Vagina (tissue), 2 donors: ENCODE results near the gene UBE3A. TPM values are rescaled to one million over a fixed set of nuclear protein-coding genes. Genes with fewer than 3 reads are reported as not detected.

Source experiments
- DNase-seq, 2 donors: peaks; one replicate each; pipeline ENCODE4 v3.0.0-alpha.2; 2017; ENCODE audit errors: extremely low spot score in 2 of 2
- H3K27ac ChIP-seq: fragments of 200-600 bp; sonication (generic); one replicate; pipeline ENCODE4 v1.5.1; 2019
- H3K27me3 ChIP-seq: fragments of 200-600 bp; sonication (generic); one replicate; pipeline ENCODE4 v1.5.1; 2019
- H3K36me3 ChIP-seq, 2 donors: fragments of 200-600 bp; sonication (generic); one replicate each; pipeline ENCODE4 v1.5.1; 2017 to 2019
- H3K4me1 ChIP-seq: fragments of 200-600 bp; sonication (generic); one replicate; pipeline ENCODE4 v1.5.1; 2019
- H3K4me3 ChIP-seq, 2 donors: fragments of 200-600 bp; sonication (generic); 1 replicate in 1 of 2; 2 replicates in 1 of 2; pipeline ENCODE4 v1.5.1; 2016 to 2019
- H3K9me3 ChIP-seq: fragments of 200-600 bp; sonication (generic); one replicate; pipeline ENCODE4 v1.5.1; 2019
- POLR2A ChIP-seq, 2 donors: fragments of 450-650 bp; IDR thresholded peaks; one replicate each; pipeline ENCODE4 v1.6.1; 2017; ENCODE audit warnings: antibody characterized with exemption in 2 of 2, mild to moderate bottlenecking in 2 of 2, moderate library complexity in 2 of 2
- POLR2AphosphoS5 ChIP-seq, 2 donors: sonication (generic); formaldehyde crosslinking; IDR thresholded peaks; one replicate each; pipeline ENCODE4 v1.9.0; 2017; ENCODE audit warnings: antibody characterized with exemption in 2 of 2, mild to moderate bottlenecking in 2 of 2, low read depth in 1 of 2; ENCODE audit not compliant: insufficient read depth in 1 of 2
- intact Hi-C: fragments of 100-400 bp; cut with DNase I; formaldehyde crosslinking; loops from one replicate; pipeline ENCODE4 v1.15.1; 2023
- total RNA-seq: library from RNA; depleted of rRNA; stranded (reverse); fragments of >200 nt; gene quantifications from one replicate; pipeline ENCODE4 v1.2.3, GENCODE V29; 2016
- TF ChIP-seq, protein P1 (sequence below), 3 experiments: fragments of 450-650 bp in 2 of 3; fragments of 200-600 bp in 1 of 3; sonication (generic) in 1 of 3; IDR thresholded peaks; one replicate each; pipeline ENCODE4 v1.5.1; 2017 to 2019; ENCODE audit warnings: antibody characterized with exemption in 3 of 3, mild to moderate bottlenecking in 2 of 3, moderate library complexity in 2 of 3

The UBE3A gene
- total RNA-seq, 1 donor from 2014 or later, result 71.9 TPM

DNA sequence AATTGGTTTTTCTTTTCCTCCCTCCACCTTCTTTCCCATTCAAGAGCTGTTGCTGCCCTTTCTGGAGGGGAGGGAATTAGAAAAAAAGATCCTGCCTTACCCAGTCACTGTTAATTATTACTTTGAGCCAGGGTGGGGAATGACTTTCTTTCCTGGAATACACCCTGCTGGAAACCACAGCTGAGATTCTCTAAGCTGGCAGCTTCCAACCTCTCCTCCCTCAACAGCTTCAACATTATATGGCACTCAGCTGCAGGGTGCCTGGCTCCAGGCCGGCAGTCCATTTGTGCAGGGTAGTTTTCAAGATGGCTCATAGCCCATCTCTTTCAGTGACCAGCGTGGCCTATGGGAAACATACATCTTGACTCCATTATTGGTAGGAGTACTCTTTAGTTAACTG is 105.8 kb downstream of the UBE3A start:
- H3K9me3 ChIP-seq, result no peaks in the 10 kb centered on the region
- no peak for DNase-seq
- intact Hi-C loops, result no loop called here
- H3K27ac ChIP-seq, result no peak overlapping the region
- H3K4me3 ChIP-seq, result no peak overlapping the region
- TF ChIP-seq POLR2A (IDR thresholded peaks at IDR 0.05) (no peak), POLR2AphosphoS5 (IDR thresholded peaks at IDR 0.05; ENCODE audit: insufficient read depth in 1 of 2, low read depth in 1 of 2) (no peak)
- TF ChIP-seq, protein P1, sequence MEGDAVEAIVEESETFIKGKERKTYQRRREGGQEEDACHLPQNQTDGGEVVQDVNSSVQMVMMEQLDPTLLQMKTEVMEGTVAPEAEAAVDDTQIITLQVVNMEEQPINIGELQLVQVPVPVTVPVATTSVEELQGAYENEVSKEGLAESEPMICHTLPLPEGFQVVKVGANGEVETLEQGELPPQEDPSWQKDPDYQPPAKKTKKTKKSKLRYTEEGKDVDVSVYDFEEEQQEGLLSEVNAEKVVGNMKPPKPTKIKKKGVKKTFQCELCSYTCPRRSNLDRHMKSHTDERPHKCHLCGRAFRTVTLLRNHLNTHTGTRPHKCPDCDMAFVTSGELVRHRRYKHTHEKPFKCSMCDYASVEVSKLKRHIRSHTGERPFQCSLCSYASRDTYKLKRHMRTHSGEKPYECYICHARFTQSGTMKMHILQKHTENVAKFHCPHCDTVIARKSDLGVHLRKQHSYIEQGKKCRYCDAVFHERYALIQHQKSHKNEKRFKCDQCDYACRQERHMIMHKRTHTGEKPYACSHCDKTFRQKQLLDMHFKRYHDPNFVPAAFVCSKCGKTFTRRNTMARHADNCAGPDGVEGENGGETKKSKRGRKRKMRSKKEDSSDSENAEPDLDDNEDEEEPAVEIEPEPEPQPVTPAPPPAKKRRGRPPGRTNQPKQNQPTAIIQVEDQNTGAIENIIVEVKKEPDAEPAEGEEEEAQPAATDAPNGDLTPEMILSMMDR (IDR thresholded peaks at IDR 0.05), result no peak
- peaks cover 0 to 7% of the 10 kb centered on the region in 2 donors for H3K36me3 ChIP-seq
- no peaks in the 10 kb centered on the region for H3K4me1 ChIP-seq
- no peaks in the 10 kb centered on the region for H3K27me3 ChIP-seq

DNA sequence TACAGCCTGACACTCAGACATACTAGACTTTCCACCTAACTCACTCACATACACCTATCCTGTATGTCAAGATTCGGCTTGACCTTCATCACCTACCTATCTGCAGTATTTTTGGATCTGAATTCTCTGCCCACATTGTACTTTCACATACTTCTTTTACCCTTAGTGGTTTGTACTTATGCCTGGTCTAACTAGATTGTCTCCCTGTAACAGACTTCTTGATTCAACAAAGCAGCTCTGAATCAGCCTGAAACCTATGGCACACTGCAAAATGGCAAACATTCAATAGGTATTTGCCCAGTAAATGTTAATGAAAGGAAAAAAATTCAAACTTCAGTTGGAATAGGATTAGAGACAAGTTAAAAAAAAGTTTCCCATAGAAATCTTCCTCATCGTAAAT is 106.5 kb downstream of the UBE3A start:
- H3K9me3 ChIP-seq, result no peaks in the 10 kb centered on the region
- TF ChIP-seq, protein P1 (IDR thresholded peaks at IDR 0.05), result no peak
- TF ChIP-seq POLR2AphosphoS5 (IDR thresholded peaks at IDR 0.05; ENCODE audit: insufficient read depth in 1 of 2, low read depth in 1 of 2), result no peak
- no peak for TF ChIP-seq POLR2A (IDR thresholded peaks at IDR 0.05)
- intact Hi-C loops, result no loop called here
- no peak overlapping the region for H3K4me3 ChIP-seq
- no peak overlapping the region for H3K27ac ChIP-seq
- DNase-seq, result no peak
- H3K4me1 ChIP-seq, result no peaks in the 10 kb centered on the region
- H3K27me3 ChIP-seq, result no peaks in the 10 kb centered on the region
- peaks cover 0 to 4% of the 10 kb centered on the region in 2 donors for H3K36me3 ChIP-seq

DNA sequence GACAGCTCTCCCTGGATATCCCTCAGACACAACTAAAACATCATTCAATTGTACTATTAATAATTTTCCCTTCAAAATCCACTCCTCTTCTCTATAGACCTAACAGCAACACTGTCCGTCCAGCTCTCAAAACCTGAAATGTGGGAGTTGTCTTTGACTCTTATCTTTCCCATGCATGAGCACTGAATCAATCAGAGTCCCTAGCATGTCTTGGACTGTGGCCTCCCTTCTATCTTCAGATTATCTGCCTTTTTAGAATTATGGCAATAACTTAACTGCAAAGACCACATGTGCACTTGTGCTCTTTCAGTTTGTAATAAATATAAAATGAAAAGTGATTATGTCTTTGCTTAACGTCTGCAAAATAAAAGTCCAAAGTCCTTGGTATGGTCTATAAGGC is 107.0 kb downstream of the UBE3A start:
- TF ChIP-seq POLR2AphosphoS5 (IDR thresholded peaks at IDR 0.05; ENCODE audit: insufficient read depth in 1 of 2, low read depth in 1 of 2) (no peak), POLR2A (IDR thresholded peaks at IDR 0.05) (no peak)
- TF ChIP-seq, protein P1 (IDR thresholded peaks at IDR 0.05), result no peak
- H3K4me3 ChIP-seq, result no peak overlapping the region
- H3K36me3 ChIP-seq, result peaks cover 0 to 4% of the 10 kb centered on the region in 2 donors
- no peak overlapping the region for H3K27ac ChIP-seq
- H3K27me3 ChIP-seq, result no peaks in the 10 kb centered on the region
- no peaks in the 10 kb centered on the region for H3K4me1 ChIP-seq
- intact Hi-C loops, result no loop called here
- no peak for DNase-seq
- no peaks in the 10 kb centered on the region for H3K9me3 ChIP-seq

DNA sequence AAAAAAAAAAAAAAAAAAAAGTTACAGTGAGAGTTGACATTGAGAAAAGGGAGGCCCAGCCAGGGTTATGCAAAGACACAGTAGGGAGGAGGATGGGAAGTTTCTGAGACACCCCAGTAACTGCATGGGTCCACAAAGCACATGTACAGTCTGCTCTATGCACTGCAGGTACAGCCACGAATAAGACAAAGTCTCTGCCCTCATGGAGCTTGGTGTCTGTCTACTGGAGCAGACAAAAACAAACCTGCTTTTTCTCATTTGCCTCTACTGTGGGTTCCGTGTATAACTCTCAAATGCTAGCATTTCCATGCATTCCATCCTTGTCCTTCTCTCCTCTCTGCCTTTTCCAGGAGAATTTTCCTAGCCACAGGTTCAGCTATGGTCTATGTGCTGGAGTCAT is 107.4 kb downstream of the UBE3A start:
- Histone ChIP-seq H3K27ac (no peak overlapping the region), H3K9me3 (no peaks in the 10 kb centered on the region), H3K27me3 (no peaks in the 10 kb centered on the region), H3K4me1 (no peaks in the 10 kb centered on the region), H3K36me3 (peaks cover 0 to 4% of the 10 kb centered on the region in 2 donors), H3K4me3 (no peak overlapping the region)
- TF ChIP-seq POLR2AphosphoS5 (IDR thresholded peaks at IDR 0.05; ENCODE audit: insufficient read depth in 1 of 2, low read depth in 1 of 2) (no peak), POLR2A (IDR thresholded peaks at IDR 0.05) (no peak)
- TF ChIP-seq, protein P1 (IDR thresholded peaks at IDR 0.05), result no peak
- no peak for DNase-seq
- intact Hi-C loops, result no loop called here

DNA sequence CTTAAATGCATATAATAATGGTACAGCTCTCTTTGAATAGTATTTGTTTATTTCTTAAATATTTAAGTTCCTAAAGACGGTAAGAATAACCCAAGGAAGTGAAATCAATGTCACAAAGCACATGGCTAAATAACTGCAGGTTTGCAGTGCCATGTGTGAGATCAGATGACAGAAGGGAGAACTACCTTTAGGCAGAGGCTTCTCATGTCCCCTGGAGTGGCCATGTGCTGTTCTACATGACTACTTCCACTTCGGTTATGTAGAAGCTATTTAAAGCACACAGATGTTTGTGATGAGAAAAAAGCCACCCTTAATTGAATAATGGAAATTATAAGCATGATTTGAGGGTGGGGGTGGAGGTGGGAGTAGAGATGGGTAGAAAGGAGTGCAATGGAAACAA is 109.1 kb downstream of the UBE3A start:
- no peaks in the 10 kb centered on the region for H3K27me3 ChIP-seq
- no peak overlapping the region for H3K27ac ChIP-seq
- no peaks in the 10 kb centered on the region for H3K9me3 ChIP-seq
- no peak for DNase-seq
- no peak overlapping the region for H3K4me3 ChIP-seq
- H3K36me3 ChIP-seq, result peaks cover 0 to 4% of the 10 kb centered on the region in 2 donors
- no peaks in the 10 kb centered on the region for H3K4me1 ChIP-seq
- intact Hi-C loops, result no loop called here
- TF ChIP-seq POLR2AphosphoS5 (IDR thresholded peaks at IDR 0.05; ENCODE audit: insufficient read depth in 1 of 2, low read depth in 1 of 2) (no peak), POLR2A (IDR thresholded peaks at IDR 0.05) (no peak)
- TF ChIP-seq, protein P1 (IDR thresholded peaks at IDR 0.05), result no peak
